Measurements from ENCODE around the gene PTMA. TPM values are rescaled to one million over a fixed set of nuclear protein-coding genes. Genes with fewer than 3 reads are reported as not detected.

Gene PTMA
- total RNA-seq, 2 experiments from 2014 or later, result 1,546 to 1,586 TPM

GRCh38 chr2:231687133-231687852 is 21.0 kb upstream of the PTMA start:
- Mint-ChIP-seq H3K27me3 (peaks cover 8% of the 10 kb centered on the region), H3K4me3 (no peak overlapping the region), H3K4me1 (ENCODE audit: low read depth) (peaks cover 5% of the 10 kb centered on the region), H3K27ac (no peak overlapping the region), H3K9me3 (no peaks in the 10 kb centered on the region), H3K36me3 (ENCODE audit: low read depth) (no peaks in the 10 kb centered on the region)
- Histone ChIP-seq H3K4me3 (ENCODE audit: low read length) (no peak overlapping the region), H3K27me3 (ENCODE audit: control insufficient read depth in 1 of 2, insufficient read depth in 2 of 2, low read length in 2 of 2) (no peaks in the 10 kb centered on the region), H3K9me3 (ENCODE audit: control insufficient read depth in 1 of 2, insufficient read depth in 1 of 2, low read length in 2 of 2) (no peaks in the 10 kb centered on the region), H3K36me3 (ENCODE audit: insufficient read depth, low read length) (no peaks in the 10 kb centered on the region), H3K27ac (ENCODE audit: low read depth in 1 of 2, low read length in 2 of 2) (no peak overlapping the region), H3K4me1 (ENCODE audit: insufficient read depth, low read length) (peaks cover 6% of the 10 kb centered on the region)
- peak; percentile 42 to 81 (median 66) for DNase-seq
- ATAC-seq (ENCODE audit: poor library complexity), result peak; percentile 90
- CTCF ChIA-PET, result interaction anchor here (0.6 to 5.4 kb wide), 7 partner anchors 10 to 92 kb away, joined by 3 to 54 read pairs (median 4); partner anchors contain the start of gene PTMA
- POLR2A ChIA-PET, result interaction anchor here (1.0 to 3.6 kb wide), 6 partner anchors 20 to 74 kb away, joined by 4 to 28 read pairs (median 5); partner anchors contain the start of gene PTMA
- TF ChIP-seq CTCF (IDR thresholded peaks at IDR 0.05), result peak; percentile 75
- intact Hi-C loops (cut with DNase I, micrococcal nuclease), result loop anchor here (1.0 kb wide), 2 partner anchors 10 to 28 kb away; no protein-coding TSS in a partner anchor

GRCh38 chr2:231687961-231688360 is 20.4 kb upstream of the PTMA start:
- CTCF ChIA-PET, result interaction anchor here (0.9 to 5.4 kb wide), 4 partner anchors 10 to 26 kb away, joined by 3 to 54 read pairs (median 4); no protein-coding TSS in a partner anchor

GRCh38 chr2:231688719-231689118 is 19.6 kb upstream of the PTMA start:
- ATAC-seq (ENCODE audit: poor library complexity) (no peak), DNase-seq (no peak)
- Mint-ChIP-seq H3K4me1 (ENCODE audit: low read depth) (peaks cover 5% of the 10 kb centered on the region), H3K27ac (no peak overlapping the region), H3K4me3 (no peak overlapping the region), H3K27me3 (no peaks in the 10 kb centered on the region), H3K36me3 (ENCODE audit: low read depth) (no peaks in the 10 kb centered on the region), H3K9me3 (no peaks in the 10 kb centered on the region)
- TF ChIP-seq CTCF (IDR thresholded peaks at IDR 0.05), result no peak
- Histone ChIP-seq H3K9me3 (ENCODE audit: control insufficient read depth in 1 of 2, insufficient read depth in 1 of 2, low read length in 2 of 2) (no peaks in the 10 kb centered on the region), H3K4me1 (ENCODE audit: insufficient read depth, low read length) (peaks cover 6% of the 10 kb centered on the region), H3K27ac (ENCODE audit: low read depth in 1 of 2, low read length in 2 of 2) (no peak overlapping the region), H3K4me3 (ENCODE audit: low read length) (no peak overlapping the region), H3K36me3 (ENCODE audit: insufficient read depth, low read length) (no peaks in the 10 kb centered on the region), H3K27me3 (ENCODE audit: control insufficient read depth in 1 of 2, insufficient read depth in 2 of 2, low read length in 2 of 2) (no peaks in the 10 kb centered on the region)
- CTCF ChIA-PET, result interaction anchor here (0.9 to 5.4 kb wide), 3 partner anchors 11 to 25 kb away, joined by 3 to 54 read pairs (median 5); no protein-coding TSS in a partner anchor
- intact Hi-C loops (cut with DNase I, micrococcal nuclease), result no loop called here
- POLR2A ChIA-PET, result interaction anchor here (1.6 to 3.6 kb wide), 2 partner anchors 21 to 26 kb away, joined by 4 to 28 read pairs; no protein-coding TSS in a partner anchor

More at GRCh38 chr2:231687961-231688360, 20.4 kb upstream of the PTMA start:
- Histone ChIP-seq H3K27me3 (ENCODE audit: control insufficient read depth in 1 of 2, insufficient read depth in 2 of 2, low read length in 2 of 2) (no peaks in the 10 kb centered on the region), H3K4me1 (ENCODE audit: insufficient read depth, low read length) (peaks cover 6% of the 10 kb centered on the region), H3K4me3 (ENCODE audit: low read length) (no peak overlapping the region), H3K36me3 (ENCODE audit: insufficient read depth, low read length) (no peaks in the 10 kb centered on the region), H3K9me3 (ENCODE audit: control insufficient read depth in 1 of 2, insufficient read depth in 1 of 2, low read length in 2 of 2) (no peaks in the 10 kb centered on the region), H3K27ac (ENCODE audit: low read depth in 1 of 2, low read length in 2 of 2) (no peak overlapping the region)
- Mint-ChIP-seq H3K27ac (no peak overlapping the region), H3K36me3 (ENCODE audit: low read depth) (no peaks in the 10 kb centered on the region), H3K4me3 (no peak overlapping the region), H3K9me3 (no peaks in the 10 kb centered on the region), H3K27me3 (peaks cover 2% of the 10 kb centered on the region), H3K4me1 (ENCODE audit: low read depth) (peaks cover 5% of the 10 kb centered on the region)
- DNase-seq (no peak), ATAC-seq (ENCODE audit: poor library complexity) (no peak)
- POLR2A ChIA-PET, result interaction anchor here (1.3 to 3.6 kb wide), 3 partner anchors 19 to 26 kb away, joined by 6 to 28 read pairs (median 6); no protein-coding TSS in a partner anchor
- intact Hi-C loops (cut with DNase I, micrococcal nuclease), result loop anchor here (1.0 kb wide), 2 partner anchors 11 to 27 kb away; no protein-coding TSS in a partner anchor
- no peak for TF ChIP-seq CTCF (IDR thresholded peaks at IDR 0.05)

All from CD4-positive, alpha-beta T cell (primary cell).